ENCODE data around the gene ORAI3.

The ORAI3 gene

DNA sequence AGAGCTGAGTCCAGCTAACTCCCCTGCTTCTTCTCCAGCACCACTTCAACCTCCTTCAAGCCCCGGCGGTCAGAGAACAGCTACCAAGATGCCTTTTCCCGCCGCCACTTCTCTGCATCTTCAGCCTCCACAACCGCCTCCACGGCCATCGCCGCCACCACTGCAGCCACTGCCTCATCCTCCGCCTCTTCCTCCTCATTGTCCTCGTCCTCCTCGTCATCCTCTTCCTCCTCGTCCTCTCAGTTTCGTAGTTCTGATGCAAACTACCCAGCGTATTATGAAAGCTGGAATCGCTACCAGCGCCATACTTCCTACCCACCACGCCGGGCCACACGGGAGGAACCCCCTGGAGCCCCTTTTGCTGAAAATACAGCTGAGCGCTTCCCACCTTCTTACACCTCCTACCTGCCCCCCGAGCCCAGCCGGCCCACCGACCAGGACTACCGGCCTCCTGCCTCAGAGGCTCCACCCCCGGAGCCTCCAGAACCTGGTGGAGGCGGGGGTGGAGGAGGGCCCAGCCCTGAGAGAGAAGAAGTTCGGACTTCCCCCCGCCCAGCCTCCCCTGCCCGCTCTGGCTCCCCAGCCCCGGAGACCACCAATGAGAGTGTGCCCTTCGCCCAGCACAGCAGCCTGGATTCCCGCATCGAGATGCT, 15.8 kb downstream of the ORAI3 start:
- Histone ChIP-seq H3K9me3 (ENCODE audit: control insufficient read depth, low read length) (no peaks in the 10 kb centered on the region), H3K27me3 (replicated peaks; ENCODE audit: control insufficient read depth, insufficient read depth, low read length) (no peaks in the 10 kb centered on the region), H3K4me3 (ENCODE audit: low read length) (no peak overlapping the region), H3K9ac (ENCODE audit: low read length) (no peak overlapping the region), H3K36me3 (ENCODE audit: control insufficient read depth, insufficient read depth, low read length, severe bottlenecking) (peaks cover 86% of the 10 kb centered on the region), H3K4me1 (ENCODE audit: control insufficient read depth, insufficient read depth, low read length) (peaks cover 10% of the 10 kb centered on the region)
- no peak for DNase-seq (ENCODE audit: low read depth)

DNA sequence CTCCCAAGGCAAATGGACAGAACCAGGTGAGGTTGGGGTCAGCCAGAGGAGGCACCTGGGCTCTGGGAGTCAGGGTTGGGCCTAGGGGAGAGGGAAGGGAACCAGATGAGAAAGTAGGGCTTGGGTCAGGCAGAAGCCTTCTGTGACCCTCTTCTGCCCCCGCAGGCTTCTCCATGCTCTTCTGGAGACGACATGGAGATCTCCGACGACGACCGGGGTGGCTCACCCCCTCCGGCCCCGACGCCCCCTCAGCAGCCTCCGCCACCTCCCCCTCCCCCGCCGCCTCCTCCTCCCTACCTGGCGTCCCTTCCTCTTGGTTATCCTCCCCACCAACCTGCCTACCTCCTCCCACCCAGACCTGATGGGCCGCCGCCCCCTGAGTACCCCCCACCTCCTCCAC, 16.6 kb downstream of the ORAI3 start:
- Histone ChIP-seq H3K4me3 (ENCODE audit: low read length) (no peak overlapping the region), H3K9ac (ENCODE audit: low read length) (no peak overlapping the region), H3K9me3 (ENCODE audit: control insufficient read depth, low read length) (no peaks in the 10 kb centered on the region), H3K27me3 (replicated peaks; ENCODE audit: control insufficient read depth, insufficient read depth, low read length) (no peaks in the 10 kb centered on the region), H3K4me1 (ENCODE audit: control insufficient read depth, insufficient read depth, low read length) (peaks cover 5% of the 10 kb centered on the region), H3K36me3 (ENCODE audit: control insufficient read depth, insufficient read depth, low read length, severe bottlenecking) (peaks cover 83% of the 10 kb centered on the region)
- no peak for DNase-seq (ENCODE audit: low read depth)

GRCh38 chr16:30966033-30966619, 17.3 kb downstream of the ORAI3 start:
- Histone ChIP-seq H3K9ac (ENCODE audit: low read length) (no peak overlapping the region), H3K9me3 (ENCODE audit: control insufficient read depth, low read length) (no peaks in the 10 kb centered on the region), H3K4me1 (ENCODE audit: control insufficient read depth, insufficient read depth, low read length) (peaks cover 5% of the 10 kb centered on the region), H3K4me3 (ENCODE audit: low read length) (no peak overlapping the region), H3K27me3 (replicated peaks; ENCODE audit: control insufficient read depth, insufficient read depth, low read length) (no peaks in the 10 kb centered on the region), H3K36me3 (ENCODE audit: control insufficient read depth, insufficient read depth, low read length, severe bottlenecking) (peaks cover 84% of the 10 kb centered on the region)
- DNase-seq (ENCODE audit: low read depth) = no peak

DNA sequence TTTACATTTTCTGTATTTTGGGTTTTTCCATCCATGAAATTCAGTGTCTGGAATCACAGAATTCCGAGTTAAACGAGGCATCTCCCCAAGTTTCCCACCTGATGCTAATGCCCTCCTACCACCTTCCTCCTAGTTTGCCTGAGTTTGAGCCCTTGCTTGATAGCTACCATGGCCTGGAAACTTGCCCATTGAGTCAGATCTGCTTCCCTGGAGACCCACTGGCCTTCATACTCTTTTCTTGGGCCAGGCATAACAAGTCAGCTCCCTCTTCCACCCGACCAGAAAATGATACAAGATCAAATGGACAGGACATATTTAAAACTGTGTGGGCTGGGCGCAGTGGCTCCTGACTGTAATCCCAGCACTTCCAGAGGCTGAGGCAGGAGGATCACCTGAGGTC, 18.9 kb downstream of the ORAI3 start:
- Histone ChIP-seq H3K9me3 (ENCODE audit: control insufficient read depth, low read length) (no peaks in the 10 kb centered on the region), H3K9ac (ENCODE audit: low read length) (no peak overlapping the region), H3K36me3 (ENCODE audit: control insufficient read depth, insufficient read depth, low read length, severe bottlenecking) (peaks cover 85% of the 10 kb centered on the region), H3K4me1 (ENCODE audit: control insufficient read depth, insufficient read depth, low read length) (peaks cover 5% of the 10 kb centered on the region), H3K4me3 (ENCODE audit: low read length) (no peak overlapping the region), H3K27me3 (replicated peaks; ENCODE audit: control insufficient read depth, insufficient read depth, low read length) (no peaks in the 10 kb centered on the region)
- no peak for DNase-seq (ENCODE audit: low read depth)

- H3K36me3 ChIP-seq (ENCODE audit: control insufficient read depth, insufficient read depth, low read length, severe bottlenecking) = peaks cover 85% of the 10 kb centered on the region
These were observed 20.5 kb downstream of the ORAI3 start for GRCh38 chr16:30969246-30969842.

DNA sequence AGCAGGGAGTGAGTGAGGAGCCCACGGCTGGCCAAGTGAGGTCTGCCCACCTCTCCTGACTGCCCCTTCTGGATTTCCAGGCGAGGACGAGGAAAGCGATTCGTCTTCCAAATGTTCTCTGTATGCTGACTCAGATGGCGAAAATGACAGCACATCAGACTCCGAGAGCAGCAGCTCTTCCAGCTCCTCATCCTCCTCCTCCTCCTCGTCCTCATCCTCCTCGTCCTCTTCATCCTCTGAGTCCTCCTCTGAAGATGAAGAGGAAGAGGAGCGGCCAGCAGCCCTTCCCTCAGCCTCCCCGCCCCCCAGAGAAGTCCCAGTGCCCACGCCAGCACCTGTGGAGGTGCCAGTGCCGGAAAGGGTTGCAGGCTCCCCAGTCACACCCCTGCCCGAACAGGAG, 22.4 kb downstream of the ORAI3 start:
- no peak for DNase-seq (ENCODE audit: low read depth)
- peaks cover 5% of the 10 kb centered on the region for H3K4me1 ChIP-seq (ENCODE audit: control insufficient read depth, insufficient read depth, low read length)
- peaks cover 84% of the 10 kb centered on the region for H3K36me3 ChIP-seq (ENCODE audit: control insufficient read depth, insufficient read depth, low read length, severe bottlenecking)
- no peak overlapping the region for H3K4me3 ChIP-seq (ENCODE audit: low read length)
- no peaks in the 10 kb centered on the region for H3K27me3 ChIP-seq (replicated peaks; ENCODE audit: control insufficient read depth, insufficient read depth, low read length)
- no peak overlapping the region for H3K9ac ChIP-seq (ENCODE audit: low read length)
- no peaks in the 10 kb centered on the region for H3K9me3 ChIP-seq (ENCODE audit: control insufficient read depth, low read length)

More at GRCh38 chr16:30969246-30969842, 20.5 kb downstream of the ORAI3 start:
- no peak for DNase-seq (ENCODE audit: low read depth)
- peaks cover 5% of the 10 kb centered on the region for H3K4me1 ChIP-seq (ENCODE audit: control insufficient read depth, insufficient read depth, low read length)
- H3K9me3 ChIP-seq (ENCODE audit: control insufficient read depth, low read length) = no peaks in the 10 kb centered on the region
- no peak overlapping the region for H3K9ac ChIP-seq (ENCODE audit: low read length)
- no peaks in the 10 kb centered on the region for H3K27me3 ChIP-seq (replicated peaks; ENCODE audit: control insufficient read depth, insufficient read depth, low read length)
- no peak overlapping the region for H3K4me3 ChIP-seq (ENCODE audit: low read length)

DNA sequence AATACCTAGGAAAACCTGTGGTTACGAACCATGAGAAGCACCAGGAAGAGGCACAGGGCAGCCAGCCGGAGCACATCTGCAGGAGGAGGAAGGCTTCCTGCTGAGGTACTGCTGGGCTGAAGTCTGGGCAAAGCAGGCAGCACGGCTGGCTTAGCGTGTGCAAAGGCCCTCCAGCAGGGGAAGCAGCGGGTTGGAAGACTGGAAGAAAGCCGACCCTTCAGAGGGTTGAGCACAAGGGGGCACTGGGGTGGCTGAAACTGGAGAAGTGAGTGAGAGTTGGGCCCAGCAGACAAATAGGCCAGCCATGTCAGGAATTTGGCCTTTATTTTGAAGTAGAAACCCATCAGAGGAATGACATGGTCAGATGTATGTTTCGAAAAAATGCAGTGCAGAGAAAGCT, 24.0 kb downstream of the ORAI3 start:
- Histone ChIP-seq H3K9me3 (ENCODE audit: control insufficient read depth, low read length) (no peaks in the 10 kb centered on the region), H3K4me3 (ENCODE audit: low read length) (no peak overlapping the region), H3K36me3 (ENCODE audit: control insufficient read depth, insufficient read depth, low read length, severe bottlenecking) (peaks cover 85% of the 10 kb centered on the region), H3K4me1 (ENCODE audit: control insufficient read depth, insufficient read depth, low read length) (peaks cover 2% of the 10 kb centered on the region), H3K27me3 (replicated peaks; ENCODE audit: control insufficient read depth, insufficient read depth, low read length) (no peaks in the 10 kb centered on the region), H3K9ac (ENCODE audit: low read length) (no peak overlapping the region)
- peak; percentile 32 for DNase-seq (ENCODE audit: low read depth)

- no peaks in the 10 kb centered on the region for H3K4me1 ChIP-seq (ENCODE audit: control insufficient read depth, insufficient read depth, low read length)
- H3K9ac ChIP-seq (ENCODE audit: low read length) = no peak overlapping the region
- no peaks in the 10 kb centered on the region for H3K9me3 ChIP-seq (ENCODE audit: control insufficient read depth, low read length)
- H3K36me3 ChIP-seq (ENCODE audit: control insufficient read depth, insufficient read depth, low read length, severe bottlenecking) = peaks cover 87% of the 10 kb centered on the region
- H3K27me3 ChIP-seq (replicated peaks; ENCODE audit: control insufficient read depth, insufficient read depth, low read length) = no peaks in the 10 kb centered on the region
- no peak overlapping the region for H3K4me3 ChIP-seq (ENCODE audit: low read length)
- DNase-seq (ENCODE audit: low read depth) = no peak
These were observed 25.5 kb downstream of the ORAI3 start for GRCh38 chr16:30974348-30974747.

GRCh38 chr16:30976486-30976885, 27.6 kb downstream of the ORAI3 start:
- Histone ChIP-seq H3K27me3 (replicated peaks; ENCODE audit: control insufficient read depth, insufficient read depth, low read length) (no peaks in the 10 kb centered on the region), H3K9me3 (ENCODE audit: control insufficient read depth, low read length) (no peaks in the 10 kb centered on the region), H3K4me1 (ENCODE audit: control insufficient read depth, insufficient read depth, low read length) (no peaks in the 10 kb centered on the region), H3K4me3 (ENCODE audit: low read length) (no peak overlapping the region), H3K9ac (ENCODE audit: low read length) (no peak overlapping the region), H3K36me3 (ENCODE audit: control insufficient read depth, insufficient read depth, low read length, severe bottlenecking) (peaks cover 88% of the 10 kb centered on the region)
- no peak for DNase-seq (ENCODE audit: low read depth)

DNA sequence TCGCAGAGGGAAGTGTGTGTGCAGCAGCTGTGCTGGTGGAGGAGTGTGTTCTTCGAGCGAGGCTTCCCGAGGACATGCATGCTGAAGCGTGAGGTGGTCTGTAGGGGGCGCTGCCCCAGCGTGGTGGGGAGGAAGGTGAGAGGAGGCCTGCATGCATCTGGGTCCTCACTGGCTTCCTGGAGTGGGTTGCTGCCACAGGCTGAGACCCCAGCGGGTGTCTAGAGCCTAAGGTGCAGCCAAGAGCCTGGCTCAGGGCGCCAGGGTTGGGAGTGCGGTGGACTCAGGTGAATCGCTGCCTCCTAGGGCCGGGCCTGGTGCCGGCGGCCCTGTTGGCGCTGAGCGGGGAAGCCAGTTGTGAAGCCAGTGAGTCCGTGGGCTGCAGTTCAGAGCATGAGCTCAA, 28.6 kb downstream of the ORAI3 start:
- H3K36me3 ChIP-seq (ENCODE audit: control insufficient read depth, insufficient read depth, low read length, severe bottlenecking) = peaks cover 84% of the 10 kb centered on the region
- DNase-seq (ENCODE audit: low read depth) = no peak

DNA sequence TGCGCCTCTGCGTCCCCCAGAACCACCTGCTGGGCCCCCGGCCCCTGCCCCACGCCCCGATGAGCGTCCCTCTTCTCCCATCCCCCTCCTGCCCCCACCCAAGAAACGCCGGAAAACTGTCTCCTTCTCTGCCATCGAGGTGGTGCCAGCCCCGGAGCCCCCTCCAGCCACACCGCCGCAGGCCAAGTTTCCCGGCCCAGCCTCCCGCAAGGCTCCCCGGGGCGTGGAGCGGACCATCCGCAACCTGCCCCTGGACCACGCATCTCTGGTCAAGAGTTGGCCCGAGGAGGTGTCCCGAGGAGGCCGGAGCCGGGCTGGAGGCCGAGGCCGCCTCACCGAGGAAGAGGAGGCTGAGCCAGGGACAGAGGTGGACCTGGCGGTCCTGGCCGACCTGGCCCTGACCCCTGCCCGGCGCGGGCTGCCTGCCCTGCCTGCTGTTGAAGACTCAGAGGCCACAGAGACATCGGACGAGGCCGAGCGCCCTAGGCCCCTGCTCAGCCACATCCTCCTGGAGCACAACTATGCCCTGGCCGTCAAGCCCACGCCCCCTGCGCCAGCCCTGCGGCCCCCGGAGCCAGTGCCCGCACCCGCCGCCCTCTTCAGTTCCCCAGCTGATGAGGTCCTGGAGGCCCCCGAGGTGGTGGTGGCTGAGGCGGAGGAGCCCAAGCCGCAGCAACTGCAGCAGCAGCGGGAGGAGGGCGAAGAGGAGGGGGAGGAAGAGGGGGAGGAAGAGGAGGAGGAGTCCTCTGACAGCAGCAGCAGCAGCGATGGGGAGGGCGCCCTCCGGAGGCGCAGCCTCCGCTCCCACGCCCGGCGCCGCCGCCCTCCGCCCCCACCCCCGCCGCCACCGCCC, 30.5 kb downstream of the ORAI3 start:
- Histone ChIP-seq H3K9ac (ENCODE audit: low read length) (no peak overlapping the region), H3K9me3 (ENCODE audit: control insufficient read depth, low read length) (no peaks in the 10 kb centered on the region), H3K27me3 (replicated peaks; ENCODE audit: control insufficient read depth, insufficient read depth, low read length) (no peaks in the 10 kb centered on the region), H3K36me3 (ENCODE audit: control insufficient read depth, insufficient read depth, low read length, severe bottlenecking) (peaks cover 74% of the 10 kb centered on the region), H3K4me3 (ENCODE audit: low read length) (no peak overlapping the region), H3K4me1 (ENCODE audit: control insufficient read depth, insufficient read depth, low read length) (peaks cover 10% of the 10 kb centered on the region)
- DNase-seq (ENCODE audit: low read depth) = no peak

More for the DNA sequence above, 28.6 kb downstream of the ORAI3 start:
- H3K9me3 ChIP-seq (ENCODE audit: control insufficient read depth, low read length) = no peaks in the 10 kb centered on the region
- no peak overlapping the region for H3K9ac ChIP-seq (ENCODE audit: low read length)
- H3K27me3 ChIP-seq (replicated peaks; ENCODE audit: control insufficient read depth, insufficient read depth, low read length) = no peaks in the 10 kb centered on the region
- H3K4me3 ChIP-seq (ENCODE audit: low read length) = no peak overlapping the region
- H3K4me1 ChIP-seq (ENCODE audit: control insufficient read depth, insufficient read depth, low read length) = peaks cover 1% of the 10 kb centered on the region
